SJCRH30 (cell line): Measurements from ENCODE around the gene FAM32A. TPM values are rescaled to one million over a fixed set of nuclear protein-coding genes. Genes with fewer than 3 reads are reported as not detected.

Experiments
- DNase-seq, 2 experiments: peaks; one replicate each; pipeline ENCODE4 v3.0.0-alpha.2; 2015 to 2020
- H3K27ac ChIP-seq: fragments of 250-450 bp; sonication (Bioruptor Pico); 2 replicates; pipeline ENCODE4 v1.5.1; 2020; ENCODE audit warnings: mild to moderate bottlenecking, moderate library complexity
- H3K27me3 ChIP-seq: fragments of 250-450 bp; sonication (Bioruptor Pico); 2 replicates; pipeline ENCODE4 v1.5.1; 2020; ENCODE audit warnings: mild to moderate bottlenecking, moderate library complexity
- H3K36me3 ChIP-seq: fragments of 250-450 bp; sonication (Bioruptor Pico); 2 replicates; pipeline ENCODE4 v1.5.1; 2020; ENCODE audit warnings: mild to moderate bottlenecking, moderate library complexity
- H3K4me1 ChIP-seq: fragments of 250-450 bp; sonication (Bioruptor Pico); 2 replicates; pipeline ENCODE4 v1.5.1; 2020; ENCODE audit warnings: mild to moderate bottlenecking, moderate library complexity
- H3K4me3 ChIP-seq: fragments of 250-450 bp; sonication (Bioruptor Pico); 2 replicates; pipeline ENCODE4 v1.5.1; 2020; ENCODE audit warnings: mild to moderate bottlenecking, moderate library complexity
- H3K9me3 ChIP-seq: fragments of 250-450 bp; sonication (Bioruptor Pico); replicated peaks from 2 replicates; pipeline ENCODE4 v1.5.1; 2020; ENCODE audit warnings: mild to moderate bottlenecking, moderate library complexity
- total RNA-seq: library from RNA; depleted of rRNA; stranded (reverse); fragments of >200 nt; shearing (Covaris generic); gene quantifications from 2 replicates; pipeline ENCODE4 v1.2.3, GENCODE V29; 2014; rRNA removed

FAM32A gene
- total RNA-seq, 1 experiment from 2014 or later: 130 TPM

- H3K4me1 ChIP-seq: no peaks in the 10 kb centered on the region
- no peaks in the 10 kb centered on the region for H3K9me3 ChIP-seq
- no peak overlapping the region for H3K27ac ChIP-seq
- no peak for DNase-seq
- no peaks in the 10 kb centered on the region for H3K27me3 ChIP-seq
- peaks cover 34% of the 10 kb centered on the region; the same call in 1 of the 2 replicates for H3K36me3 ChIP-seq
- no peak overlapping the region for H3K4me3 ChIP-seq
Observed at GRCh38 chr19:16232127-16232526, 46.9 kb downstream of the FAM32A start.

DNA sequence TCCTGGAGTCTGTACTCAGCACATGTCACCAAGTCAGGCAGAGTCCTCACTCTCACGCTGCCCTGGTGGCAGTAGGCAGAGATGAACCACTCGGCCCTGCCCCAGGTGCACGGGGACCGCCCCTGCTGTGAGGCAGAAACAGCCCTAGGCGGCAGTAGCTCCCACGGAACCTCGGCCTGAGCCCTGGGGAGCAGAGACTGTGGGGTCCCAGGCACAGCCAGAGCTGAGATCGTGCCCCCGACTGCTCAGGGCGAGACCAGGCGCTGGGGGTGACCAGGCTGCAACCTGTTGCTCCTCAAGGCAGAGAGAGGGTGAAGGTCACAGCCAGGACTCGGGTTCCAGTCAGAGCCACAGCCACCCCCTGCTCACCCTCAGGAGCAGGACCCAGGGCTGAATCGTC is 47.4 kb downstream of the FAM32A start:
- Histone ChIP-seq H3K27me3 (no peaks in the 10 kb centered on the region), H3K27ac (no peak overlapping the region), H3K4me3 (no peak overlapping the region), H3K36me3 (peaks cover 31% of the 10 kb centered on the region; the same call in 1 of the 2 replicates), H3K4me1 (no peaks in the 10 kb centered on the region), H3K9me3 (no peaks in the 10 kb centered on the region)
- no peak for DNase-seq

DNA sequence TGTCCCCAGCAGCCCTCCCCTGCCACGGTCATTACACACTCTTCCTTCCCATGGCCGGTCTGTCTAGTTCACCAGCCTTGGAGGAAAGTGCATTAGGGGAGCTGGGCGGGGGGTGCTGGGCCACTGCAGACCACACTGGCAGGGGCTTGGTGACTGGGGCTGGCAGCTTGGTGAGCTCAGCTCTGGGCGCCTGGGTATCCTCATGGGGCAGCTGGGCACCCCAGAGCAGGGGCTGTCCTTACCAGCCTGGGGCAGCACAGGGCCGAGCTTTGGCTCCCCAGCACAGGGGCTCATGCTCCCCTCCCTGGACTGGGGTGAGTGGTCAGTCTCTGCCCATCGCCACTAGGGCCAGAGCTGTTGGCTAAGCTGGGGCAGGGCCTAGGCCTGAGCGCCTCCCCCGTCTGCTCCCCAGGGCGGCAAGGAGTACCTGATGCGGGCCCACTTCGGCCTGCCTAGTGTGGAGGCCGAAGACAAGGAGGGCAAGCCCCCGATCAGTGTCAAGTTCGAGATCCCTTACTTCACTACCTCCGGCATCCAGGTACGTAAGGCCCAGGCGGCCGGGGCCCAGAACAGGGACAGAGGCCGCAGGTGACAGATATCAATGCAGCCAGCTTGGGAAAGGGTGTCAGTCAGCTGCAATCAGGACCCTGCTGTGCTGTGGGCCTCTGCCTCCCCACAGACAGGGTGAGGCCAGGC is 48.0 kb downstream of the FAM32A start:
- no peak for DNase-seq
- H3K36me3 ChIP-seq: peaks cover 27% of the 10 kb centered on the region; the same call in 1 of the 2 replicates
- H3K27me3 ChIP-seq: no peaks in the 10 kb centered on the region
- no peaks in the 10 kb centered on the region for H3K4me1 ChIP-seq
- no peak overlapping the region for H3K27ac ChIP-seq
- H3K4me3 ChIP-seq: no peak overlapping the region
- no peaks in the 10 kb centered on the region for H3K9me3 ChIP-seq

- H3K27ac ChIP-seq: no peak overlapping the region
- H3K4me1 ChIP-seq: no peaks in the 10 kb centered on the region
- H3K4me3 ChIP-seq: no peak overlapping the region
- peaks cover 27% of the 10 kb centered on the region; the same call in 1 of the 2 replicates for H3K36me3 ChIP-seq
- DNase-seq: no peak
- H3K9me3 ChIP-seq: no peaks in the 10 kb centered on the region
- no peaks in the 10 kb centered on the region for H3K27me3 ChIP-seq
Observed at GRCh38 chr19:16233836-16234551, 48.8 kb downstream of the FAM32A start.

DNA sequence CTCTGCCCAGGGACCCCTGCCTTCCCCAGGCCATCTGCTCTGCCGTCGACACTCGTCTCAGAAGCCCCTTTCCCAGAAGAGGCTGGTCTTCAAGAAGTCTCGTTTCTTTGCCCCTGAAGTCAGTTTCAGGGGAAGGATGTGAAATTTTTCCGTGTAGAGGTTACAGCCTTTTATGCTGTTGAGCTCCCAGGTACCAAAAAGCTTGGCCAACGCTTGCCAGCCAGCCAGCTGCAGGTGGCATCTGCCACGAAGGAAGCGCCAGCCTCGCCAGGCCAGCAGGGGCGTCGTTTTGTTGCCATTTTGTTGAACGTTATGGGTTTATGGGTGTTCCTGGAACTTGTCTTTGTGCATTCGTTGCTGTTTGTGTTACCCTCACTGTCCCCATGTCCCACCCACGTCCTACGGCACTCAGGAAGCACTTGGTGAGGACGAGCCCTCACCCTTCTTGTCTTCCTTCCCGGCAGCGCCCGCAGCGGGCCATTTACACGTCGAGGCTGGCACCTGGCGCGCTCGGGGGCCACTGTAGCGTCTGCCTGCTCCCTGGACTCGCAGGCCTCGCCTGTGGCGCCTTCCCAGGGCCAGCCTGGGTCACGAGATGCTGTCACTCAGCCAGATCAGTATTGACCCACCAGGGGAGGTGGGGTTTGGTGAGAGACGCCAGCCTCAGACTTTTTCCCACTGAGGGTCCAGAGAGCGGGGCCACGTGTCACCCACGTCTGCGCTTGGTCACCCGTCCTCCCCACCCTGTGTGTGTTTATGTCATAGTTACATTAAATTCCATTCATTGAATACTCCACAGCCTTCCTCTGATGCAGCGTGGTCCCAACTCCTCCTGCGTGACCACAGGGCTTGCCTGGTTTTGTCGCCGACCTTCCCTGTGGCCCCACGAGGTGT is 49.6 kb downstream of the FAM32A start:
- no peak overlapping the region for H3K27ac ChIP-seq
- DNase-seq: no peak
- H3K4me1 ChIP-seq: no peaks in the 10 kb centered on the region
- H3K4me3 ChIP-seq: no peak overlapping the region
- no peaks in the 10 kb centered on the region for H3K9me3 ChIP-seq
- no peaks in the 10 kb centered on the region for H3K27me3 ChIP-seq
- peaks cover 22% of the 10 kb centered on the region; the same call in 1 of the 2 replicates for H3K36me3 ChIP-seq

DNA sequence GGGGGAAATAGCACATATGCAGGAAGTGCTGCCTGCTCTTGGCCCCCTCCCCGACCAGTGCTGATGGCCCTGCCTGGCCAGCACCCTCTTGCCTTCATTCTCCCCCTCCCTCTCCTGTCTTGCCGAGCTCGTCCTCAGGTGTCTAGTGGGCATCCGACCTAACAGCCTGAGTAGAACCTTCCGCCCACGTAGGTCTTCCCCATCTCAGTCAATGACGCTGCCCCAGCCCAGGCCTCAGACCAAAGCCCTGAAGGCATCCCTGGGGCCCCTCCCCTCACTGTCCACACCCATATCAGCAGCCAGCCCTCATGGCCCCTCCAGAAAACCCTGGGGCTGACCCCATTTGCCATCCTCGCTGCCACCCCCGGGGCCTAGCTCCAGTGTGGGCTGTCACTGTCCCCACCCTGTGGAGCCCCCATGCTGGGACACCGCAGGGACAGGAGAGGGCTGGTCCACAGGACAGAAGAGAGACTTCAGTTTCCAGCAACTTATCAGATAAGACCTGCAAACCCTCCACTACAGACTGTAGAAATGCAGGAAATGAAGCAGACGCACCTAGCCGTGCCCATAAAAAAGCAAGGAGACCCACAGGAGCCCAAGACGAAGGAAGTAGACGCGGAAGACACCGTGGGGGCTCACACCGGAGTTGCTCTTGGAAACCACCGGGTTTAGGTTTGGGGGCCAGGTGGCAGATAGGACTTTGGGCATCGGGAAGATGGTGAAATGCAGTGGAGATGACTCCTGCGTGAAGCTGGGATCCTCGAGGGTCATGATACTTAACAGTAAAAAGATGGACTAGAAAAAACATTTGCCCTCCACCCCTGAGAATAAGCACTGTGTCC is 50.8 kb downstream of the FAM32A start:
- no peak for DNase-seq
- no peak overlapping the region for H3K27ac ChIP-seq
- no peak overlapping the region for H3K4me3 ChIP-seq
- H3K36me3 ChIP-seq: peaks cover 14% of the 10 kb centered on the region; the same call in 1 of the 2 replicates
- no peaks in the 10 kb centered on the region for H3K27me3 ChIP-seq
- H3K4me1 ChIP-seq: no peaks in the 10 kb centered on the region
- H3K9me3 ChIP-seq: no peaks in the 10 kb centered on the region

Other genes starting within 250 kb of the FAM32A start
- not detected in 2 replicates for gene OR10H4, start 236.4 kb upstream of the FAM32A start, total RNA-seq
- 408 and 419 TPM in 2 replicates for gene TPM4, start 108.9 kb upstream of the FAM32A start, total RNA-seq
- gene RAB8A, start 73.5 kb upstream of the FAM32A start, total RNA-seq: 102 and 104 TPM in 2 replicates
- gene HSH2D, start 41.7 kb upstream of the FAM32A start, total RNA-seq: 0.23 and 0.42 TPM in 2 replicates
- not detected in 2 replicates for gene CIB3, start 11.9 kb upstream of the FAM32A start, total RNA-seq
- gene AP1M1, start 12.5 kb downstream of the FAM32A start, total RNA-seq: 102 and 104 TPM in 2 replicates
- gene KLF2, start 139.4 kb downstream of the FAM32A start, total RNA-seq: 2.3 and 4.1 TPM in 2 replicates